K562 (cell line): ENCODE measurements around the gene FAM193A. TPM values are rescaled to one million over a fixed set of nuclear protein-coding genes. Genes with fewer than 3 reads are reported as not detected.

Experiments used
- ATAC-seq: fragments of 200-7000 bp; cut with Tn5 transposase; 3 replicates; pipeline ENCODE4 v1.9.1; 2020; ENCODE audit warnings: moderate library complexity
- BruUV-seq: library from RNA; stranded (reverse); fragments of 400-500 nt; replicated peaks from 2 replicates; lab custom pipeline; 2021; lab: Mats Ljungman, UMichigan
- CTCF ChIA-PET: fragments of 300-600 bp; formaldehyde crosslinking; extraction: SDS; loops from one replicate; lab custom pipeline; 2021; ENCODE audit warnings: low intra/inter-chr PET ratio; lab: Yijun Ruan, JAX
- POLR2A ChIA-PET: fragments of 300-600, 350-650 bp; sonication (Branson Sonifier 250); formaldehyde crosslinking; extraction: SDS; loops from one replicate; lab custom pipeline; 2021; ENCODE audit warnings: antibody characterized with exemption, inconsistent platforms; lab: Yijun Ruan, JAX
- DNase-seq, 4 experiments: peaks; one replicate each; pipeline versions ENCODE4 v3.0.0 to v3.0.0-alpha.2; 2011 to 2018; ENCODE audit warnings: low spot score in 3 of 4, mixed read lengths in 3 of 4; ENCODE audit errors: extremely low read depth in 1 of 4
- FAIRE-seq: peaks from 2 replicates; lab custom pipeline; 2011; peaks lifted over from hg19 to GRCh38; lab: Jason Lieb, UNC
- H2AFZ ChIP-seq: 2 replicates; pipeline ENCODE4 v1.6.0; 2011; ENCODE audit warnings: low read depth, low read length, control low read depth, inconsistent platforms
- H3K27ac ChIP-seq: fragments of 200-600 bp; 3 replicates; pipeline ENCODE4 v1.8.0; 2011; ENCODE audit warnings: low read depth, mild to moderate bottlenecking, control low read depth, inconsistent platforms, low read length, moderate library complexity, mixed read lengths; ENCODE audit errors: extremely low read depth
- H3K27me3 ChIP-seq, 2 experiments: fragments of 300-600 bp in 1 of 2; 2 replicates in 1 of 2; 3 replicates in 1 of 2; pipeline versions ENCODE4 v1.6.0 to v1.8.0; 2011; ENCODE audit warnings: inconsistent platforms in 2 of 2, low read length in 2 of 2, mild to moderate bottlenecking in 1 of 2, mixed read lengths in 1 of 2, moderate library complexity in 1 of 2; ENCODE audit not compliant: control insufficient read depth in 2 of 2, insufficient read depth in 2 of 2
- H3K36me3 ChIP-seq: fragments of 300-600 bp; 3 replicates; pipeline ENCODE4 v1.8.0; 2011; ENCODE audit warnings: mild to moderate bottlenecking, low read length, inconsistent platforms; ENCODE audit not compliant: control insufficient read depth, insufficient read depth
- H3K4me1 ChIP-seq, 2 experiments: fragments of 200-600 bp in 1 of 2; replicated peaks in 1 of 2; 2 replicates in 1 of 2; 3 replicates in 1 of 2; pipeline versions ENCODE4 v1.5.1 to v1.8.0; 2011; ENCODE audit warnings: inconsistent platforms in 2 of 2, low read length in 2 of 2, mild to moderate bottlenecking in 1 of 2, mixed read lengths in 1 of 2, moderate library complexity in 1 of 2; ENCODE audit not compliant: control insufficient read depth in 2 of 2, insufficient read depth in 2 of 2
- H3K4me2 ChIP-seq: 2 replicates; pipeline ENCODE4 v1.6.1; 2011; ENCODE audit warnings: low read length, control low read depth, inconsistent platforms, mixed read lengths; ENCODE audit not compliant: insufficient read depth
- H3K4me3 ChIP-seq: fragments of 200-600 bp; sonication (generic), shearing (Covaris generic); 2 replicates; pipeline ENCODE4 v1.5.1; 2016; ENCODE audit warnings: control low read depth, inconsistent platforms
- H3K79me2 ChIP-seq: fragments of 200-600 bp; 3 replicates; pipeline ENCODE4 v1.8.0; 2011; ENCODE audit warnings: low read length, inconsistent platforms; ENCODE audit not compliant: control insufficient read depth, insufficient read depth
- H3K9ac ChIP-seq, 2 experiments: 2 replicates each; pipeline versions ENCODE4 v1.6.0 to v1.6.1; 2011; ENCODE audit warnings: low read depth in 2 of 2, low read length in 2 of 2, control low read depth in 1 of 2, inconsistent platforms in 1 of 2, mild to moderate bottlenecking in 1 of 2, mixed read lengths in 1 of 2; ENCODE audit not compliant: insufficient read depth in 1 of 2
- H3K9me1 ChIP-seq: one replicate; pipeline ENCODE4 v1.6.0; 2011; ENCODE audit warnings: inconsistent platforms, mild to moderate bottlenecking, low read length, moderate library complexity; ENCODE audit not compliant: control insufficient read depth, insufficient read depth
- H3K9me3 ChIP-seq: replicated peaks from 2 replicates; pipeline ENCODE4 v1.5.1; 2011; ENCODE audit warnings: low read depth, low read length, inconsistent platforms; ENCODE audit not compliant: control insufficient read depth, insufficient read depth
- H4K20me1 ChIP-seq: replicated peaks from 2 replicates; pipeline ENCODE4 v1.6.1; 2011; ENCODE audit warnings: low read length, inconsistent platforms, mixed read lengths; ENCODE audit not compliant: control insufficient read depth, insufficient read depth
- JUND ChIP-seq, 2 experiments: IDR thresholded peaks; 2 replicates in 1 of 2; 3 replicates in 1 of 2; pipeline ENCODE4 v1.6.1; 2011; ENCODE audit warnings: borderline replicate concordance in 2 of 2, low read depth in 2 of 2, low read length in 2 of 2, improper control_type of control experiment in 1 of 2, missing biosample characterization in 1 of 2, missing genetic modification characterization in 1 of 2, missing genetic modification reagents in 1 of 2
- MCM5 ChIP-seq: fragments of 450-650 bp; IDR thresholded peaks from 2 replicates; pipeline ENCODE4 v1.6.1; 2016; ENCODE audit warnings: low read depth
- NR1H2 ChIP-seq: sonication (generic); formaldehyde crosslinking; IDR thresholded peaks from 2 replicates; pipeline ENCODE4 v1.4.0; 2020; ENCODE audit warnings: mild to moderate bottlenecking, missing genetic modification reagents
- PCBP2 ChIP-seq: fragments of 200-400 bp; formaldehyde crosslinking; IDR thresholded peaks from 2 replicates; pipeline ENCODE4 v1.6.1; 2018; ENCODE audit warnings: low read length, low read depth, mild to moderate bottlenecking, moderate library complexity; ENCODE audit not compliant: poor library complexity, severe bottlenecking
- USF2 ChIP-seq: sonication (generic); formaldehyde crosslinking; IDR thresholded peaks from 2 replicates; pipeline ENCODE4 v1.5.0; 2020; ENCODE audit warnings: missing genetic modification reagents
- ZC3H11A ChIP-seq: IDR thresholded peaks from 2 replicates; pipeline ENCODE4 v1.6.1; 2012; ENCODE audit warnings: low read depth, low read length, improper control_type of control experiment
- ZNF699 ChIP-seq: fragments of 250-450 bp; sonication (Bioruptor Pico); IDR thresholded peaks from 2 replicates; pipeline ENCODE4 v1.8.0; 2021; ENCODE audit warnings: mild to moderate bottlenecking, moderate library complexity; ENCODE audit not compliant: insufficient replicate concordance
- WGBS: fragments of 100-300 bp; shearing (Covaris generic); methylation state at CpG from one replicate; pipeline ENCODE4 v1.1.6; 2016; ENCODE audit warnings: low coverage, mixed read lengths; ENCODE audit not compliant: insufficient coverage; ENCODE audit errors: missing lambda C conversion rate; 5-methylcytosine and 5-hydroxymethylcytosine counted together
- in situ Hi-C: fragments of 300-500 bp; cut with MboI; formaldehyde crosslinking; loops from 4 replicates; pipeline ENCODE4 v1.15.0; 2018; ENCODE audit warnings: inconsistent platforms, mixed read lengths
- intact Hi-C: fragments of 100-400 bp; cut with micrococcal nuclease; formaldehyde crosslinking; loops from 2 replicates; pipeline ENCODE4 v1.14.2; 2022
- polyA plus RNA-seq, 8 experiments: library from polyadenylated mRNA; depleted of rRNA in 4 of 8; stranded (reverse) in 5 of 8; unstranded in 3 of 8; fragments of >200 nt; fragmentation: Nextera tagmentation in 2 of 8; fragmentation: Illumina TruSeq in 1 of 8; extraction: Ambion mirVana in 2 of 8; extraction: Trizol in 1 of 8; gene quantifications; 2 replicates each; pipeline versions ENCODE4 v1.2.1 to v1.2.3, GENCODE V29; 2011 to 2014; ENCODE audit warnings: inconsistent platforms in 1 of 8, missing spikeins in 1 of 8
- total RNA-seq, 7 experiments: library from RNA; depleted of rRNA in 6 of 7; stranded (reverse); fragments of >200 nt in 6 of 7; fragmentation: Illumina TruSeq in 2 of 7; extraction: Trizol in 2 of 7; gene quantifications; 2 replicates each; pipeline versions ENCODE4 v1.2.1 to v1.2.3, GENCODE V29; 2011 to 2021; ENCODE audit warnings: low replicate concordance in 1 of 7

Gene FAM193A
- total and polyA plus RNA-seq, 9 of the 15 experiments (the other 6 are each of a cell fraction or from before 2014, with no cell fraction given), result 0.46 to 24.6 (median 9.6) TPM

GRCh38 chr4:2686379-2687265 lies 150.2 kb downstream of the FAM193A start:
- 81% methylated on average over 13 of the region's 13 CpGs for WGBS
- H3K27me3 ChIP-seq, result no peaks in the 10 kb centered on the region
- intact Hi-C loops (no loop called here), in situ Hi-C loops (no loop called here)
- ATAC-seq (no peak), FAIRE-seq (no peak), DNase-seq (no peak)
- no TSS peak for BruUV-seq
- ChIA-PET CTCF (no interaction called here), POLR2A (interaction anchor here (0.8 kb wide), 1 partner anchor 11 kb away, joined by 4 read pairs; no protein-coding TSS in a partner anchor)
- no peak overlapping the region for H3K4me3 ChIP-seq
- TF ChIP-seq NR1H2, result no peak
- no peak for TF ChIP-seq ZNF699
- TF ChIP-seq USF2 (CRISPR knock-in tag), result no peak
- no peak for TF ChIP-seq JUND (IDR thresholded peaks at IDR 0.05; ENCODE audit: borderline replicate concordance, low read depth, low read length)
- no peak for TF ChIP-seq JUND (tag; IDR thresholded peaks at IDR 0.05; ENCODE audit: borderline replicate concordance, low read depth, low read length)
- TF ChIP-seq ZC3H11A, result no peak
- TF ChIP-seq MCM5, result no peak
- no peak for TF ChIP-seq PCBP2
- H3K27ac ChIP-seq, result no peak overlapping the region
- H3K79me2 ChIP-seq, result no peaks in the 10 kb centered on the region
- H4K20me1 ChIP-seq, result no peaks in the 10 kb centered on the region
- peaks cover 83% of the 10 kb centered on the region for H3K36me3 ChIP-seq
- H3K4me1 ChIP-seq, result peaks cover 0 to 3% of the 10 kb centered on the region in 2 experiments; a peak in 1 of 5 replicates
- H3K4me2 ChIP-seq, result no peak overlapping the region
- no peak overlapping the region for H2AFZ ChIP-seq
- H3K9ac ChIP-seq, result no peak overlapping the region
- H3K9me1 ChIP-seq, result no peaks in the 10 kb centered on the region
- no peaks in the 10 kb centered on the region for H3K9me3 ChIP-seq
